ENCODE results near the gene GPHN. TPM values are rescaled to one million over a fixed set of nuclear protein-coding genes. Genes with fewer than 3 reads are reported as not detected.

Gene GPHN
- 11.8 and 12.9 TPM in 2 replicates for total RNA-seq

DNA sequence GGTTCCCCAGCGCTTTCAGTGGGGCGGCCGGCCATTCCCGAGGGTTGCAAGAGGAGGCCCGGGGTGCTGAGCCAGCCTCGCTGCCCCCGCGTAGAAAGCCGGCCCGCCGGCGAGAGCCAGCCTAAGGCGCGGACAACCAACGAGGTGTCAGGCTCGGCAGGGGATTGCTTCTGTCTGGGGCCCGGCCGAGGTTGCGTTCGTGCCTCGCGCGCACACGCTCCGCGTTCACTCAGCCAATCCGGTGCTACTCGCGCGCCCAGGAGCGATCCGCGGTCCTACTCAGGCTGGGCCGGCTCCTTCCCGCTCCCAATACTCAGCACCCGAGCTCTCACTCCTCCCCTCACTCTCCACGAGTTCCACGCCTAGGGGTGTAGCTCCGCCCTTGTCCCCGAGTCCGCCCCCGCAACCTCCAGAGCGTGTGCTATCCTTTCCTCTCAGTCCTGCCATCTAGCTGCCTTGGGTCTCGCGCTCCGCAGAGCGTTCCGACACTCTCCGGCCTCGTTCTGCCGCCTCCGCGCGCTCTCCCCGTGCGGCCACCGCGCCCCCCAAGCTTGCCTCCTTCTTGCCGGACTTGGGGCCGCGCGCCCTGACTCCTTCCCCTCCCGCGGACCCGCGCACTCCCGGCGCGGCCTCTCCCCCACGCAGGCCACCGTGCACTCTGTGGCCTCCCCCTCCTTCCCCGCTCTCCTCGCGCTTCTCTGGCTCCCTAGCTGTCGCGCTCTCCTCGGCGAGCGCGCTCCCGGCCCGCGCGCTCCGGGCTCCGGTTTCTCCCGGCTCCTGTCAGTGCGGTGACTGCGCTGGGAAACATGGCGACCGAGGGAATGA lies at the start of gene GPHN:
Gene GPHN, plus strand, starts transcription at position 426 of the 825 bp plus-strand sequence.
- FAIRE-seq (peak; percentile 93), DNase-seq (ENCODE audit: low read depth) (peak; percentile 97)
- Histone ChIP-seq H3K36me3 (ENCODE audit: control insufficient read depth, insufficient read depth, low read length) (no peaks in the 10 kb centered on the region), H3K4me3 (ENCODE audit: low read depth, low read length) (peak within 1 kb of the TSS; percentile 94), H3K27me3 (ENCODE audit: control insufficient read depth, insufficient read depth, low read length) (no peaks in the 10 kb centered on the region)
- TF ChIP-seq, protein P1, sequence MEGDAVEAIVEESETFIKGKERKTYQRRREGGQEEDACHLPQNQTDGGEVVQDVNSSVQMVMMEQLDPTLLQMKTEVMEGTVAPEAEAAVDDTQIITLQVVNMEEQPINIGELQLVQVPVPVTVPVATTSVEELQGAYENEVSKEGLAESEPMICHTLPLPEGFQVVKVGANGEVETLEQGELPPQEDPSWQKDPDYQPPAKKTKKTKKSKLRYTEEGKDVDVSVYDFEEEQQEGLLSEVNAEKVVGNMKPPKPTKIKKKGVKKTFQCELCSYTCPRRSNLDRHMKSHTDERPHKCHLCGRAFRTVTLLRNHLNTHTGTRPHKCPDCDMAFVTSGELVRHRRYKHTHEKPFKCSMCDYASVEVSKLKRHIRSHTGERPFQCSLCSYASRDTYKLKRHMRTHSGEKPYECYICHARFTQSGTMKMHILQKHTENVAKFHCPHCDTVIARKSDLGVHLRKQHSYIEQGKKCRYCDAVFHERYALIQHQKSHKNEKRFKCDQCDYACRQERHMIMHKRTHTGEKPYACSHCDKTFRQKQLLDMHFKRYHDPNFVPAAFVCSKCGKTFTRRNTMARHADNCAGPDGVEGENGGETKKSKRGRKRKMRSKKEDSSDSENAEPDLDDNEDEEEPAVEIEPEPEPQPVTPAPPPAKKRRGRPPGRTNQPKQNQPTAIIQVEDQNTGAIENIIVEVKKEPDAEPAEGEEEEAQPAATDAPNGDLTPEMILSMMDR (IDR thresholded peaks at IDR 0.05; ENCODE audit: insufficient read depth, low read length, severe bottlenecking): peak; percentile 57

DNA sequence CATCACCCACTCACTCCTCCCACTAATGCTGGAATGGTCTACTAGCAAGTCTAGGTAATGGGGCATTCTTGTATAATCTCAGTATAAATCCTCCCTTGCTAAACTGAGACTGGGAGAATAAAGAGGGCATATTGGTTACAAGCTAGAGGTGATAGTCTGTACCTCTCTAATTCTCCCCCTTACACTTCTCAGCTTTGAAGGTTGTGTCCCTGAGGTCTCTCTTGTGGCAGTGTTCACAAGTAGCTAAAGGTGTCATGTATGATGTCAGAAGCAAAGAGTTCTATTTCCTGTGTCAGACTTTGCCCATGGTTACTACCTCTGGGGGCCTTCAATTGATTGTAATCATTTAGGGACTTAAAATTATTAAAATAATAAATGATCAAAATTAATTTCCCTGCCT lies 48.3 kb upstream of the GPHN start:
- no peak for FAIRE-seq
- Histone ChIP-seq H3K4me3 (ENCODE audit: low read depth, low read length) (no peak overlapping the region), H3K36me3 (ENCODE audit: control insufficient read depth, insufficient read depth, low read length) (no peaks in the 10 kb centered on the region), H3K27me3 (ENCODE audit: control insufficient read depth, insufficient read depth, low read length) (no peaks in the 10 kb centered on the region)
- DNase-seq (ENCODE audit: low read depth): no peak
- TF ChIP-seq, protein P1 (IDR thresholded peaks at IDR 0.05; ENCODE audit: insufficient read depth, low read length, severe bottlenecking): no peak

DNA sequence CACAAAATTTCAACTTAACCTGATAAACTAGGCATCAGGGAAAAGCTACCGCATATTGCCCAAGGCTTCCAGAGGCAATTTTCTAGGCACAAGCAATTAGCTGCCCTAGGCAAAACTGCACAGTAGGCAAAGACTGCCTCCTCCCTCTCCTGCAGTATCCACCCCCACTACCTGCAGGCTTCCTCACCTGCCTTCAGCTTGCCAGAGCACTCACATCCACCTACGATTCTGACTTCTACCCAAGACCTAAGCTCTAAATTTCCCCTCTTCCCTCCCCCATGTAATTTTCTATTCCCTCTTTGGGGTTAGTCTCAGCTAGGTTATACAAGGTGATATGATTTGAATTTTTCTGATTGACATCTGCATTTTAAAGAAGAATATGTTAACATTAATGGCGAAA lies 43.7 kb upstream of the GPHN start:
- no peak overlapping the region for H3K4me3 ChIP-seq (ENCODE audit: low read depth, low read length)
- FAIRE-seq: no peak
- H3K27me3 ChIP-seq (ENCODE audit: control insufficient read depth, insufficient read depth, low read length): no peaks in the 10 kb centered on the region
- TF ChIP-seq, protein P1 (IDR thresholded peaks at IDR 0.05; ENCODE audit: insufficient read depth, low read length, severe bottlenecking): no peak
- no peaks in the 10 kb centered on the region for H3K36me3 ChIP-seq (ENCODE audit: control insufficient read depth, insufficient read depth, low read length)
- DNase-seq (ENCODE audit: low read depth): no peak

DNA sequence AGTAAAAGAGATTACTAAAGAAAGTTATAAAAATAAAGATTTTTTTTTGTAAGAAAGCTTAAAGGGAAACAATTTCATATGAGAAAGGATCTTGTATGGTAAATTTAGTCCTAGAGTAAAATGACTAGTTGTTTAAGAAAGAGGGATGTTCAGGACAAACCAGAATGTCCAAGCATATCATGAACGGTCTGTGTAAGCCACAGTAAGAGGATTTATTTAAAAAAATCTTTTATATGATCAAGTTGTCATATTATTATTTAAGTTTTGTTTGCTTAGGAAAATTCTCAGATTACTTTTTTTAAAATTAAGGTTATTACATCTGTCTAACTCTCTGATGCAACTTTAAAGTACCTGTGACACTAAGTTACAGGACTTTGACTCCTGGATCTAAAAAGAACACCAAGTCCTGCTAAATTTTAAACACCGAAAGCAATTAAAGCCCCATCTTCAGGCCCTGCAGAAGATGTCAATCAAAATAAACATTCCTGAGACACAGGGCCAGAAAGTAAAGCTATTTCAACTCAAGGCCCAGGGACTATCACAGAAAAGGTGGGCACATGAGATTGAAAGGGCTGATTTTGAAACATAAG lies 39.1 kb upstream of the GPHN start:
- Histone ChIP-seq H3K27me3 (ENCODE audit: control insufficient read depth, insufficient read depth, low read length) (no peaks in the 10 kb centered on the region), H3K36me3 (ENCODE audit: control insufficient read depth, insufficient read depth, low read length) (no peaks in the 10 kb centered on the region), H3K4me3 (ENCODE audit: low read depth, low read length) (no peak overlapping the region)
- TF ChIP-seq, protein P1 (IDR thresholded peaks at IDR 0.05; ENCODE audit: insufficient read depth, low read length, severe bottlenecking): no peak
- FAIRE-seq (no peak), DNase-seq (ENCODE audit: low read depth) (no peak)

DNA sequence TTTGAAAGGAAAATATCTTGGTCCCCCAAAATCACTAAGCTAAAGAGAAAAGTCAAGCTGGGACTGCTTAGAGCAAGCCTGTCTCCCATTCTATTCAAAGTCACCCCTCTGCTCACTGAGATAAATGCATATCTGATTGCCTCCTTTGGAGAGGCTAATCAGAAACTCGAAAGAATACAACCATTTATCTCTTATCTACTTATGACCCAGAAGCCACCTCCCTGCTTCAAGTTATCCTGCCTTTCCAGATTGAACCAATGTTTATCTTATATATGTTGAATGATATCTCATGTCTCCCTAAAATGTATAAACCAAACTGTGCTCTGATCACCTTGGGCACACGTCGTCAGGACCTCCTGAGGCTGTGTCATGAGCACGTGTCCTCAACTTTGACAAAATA lies 36.4 kb upstream of the GPHN start:
- DNase-seq (ENCODE audit: low read depth) (no peak), FAIRE-seq (no peak)
- H3K4me3 ChIP-seq (ENCODE audit: low read depth, low read length): no peak overlapping the region
- H3K36me3 ChIP-seq (ENCODE audit: control insufficient read depth, insufficient read depth, low read length): no peaks in the 10 kb centered on the region
- no peaks in the 10 kb centered on the region for H3K27me3 ChIP-seq (ENCODE audit: control insufficient read depth, insufficient read depth, low read length)
- TF ChIP-seq, protein P1 (IDR thresholded peaks at IDR 0.05; ENCODE audit: insufficient read depth, low read length, severe bottlenecking): no peak
